H9 (cell line): ENCODE data around the gene CCDC170. TPM values are rescaled to one million over a fixed set of nuclear protein-coding genes. Genes with fewer than 3 reads are reported as not detected.

Experiments used
- DNase-seq: peaks from one replicate; pipeline ENCODE4 v3.0.0-alpha.2; 2017
- H2AFZ ChIP-seq: one replicate; pipeline ENCODE4 v1.6.1; 2013; ENCODE audit warnings: mild to moderate bottlenecking, low read length, control low read depth, moderate library complexity
- H2AK5ac ChIP-seq: 2 replicates; pipeline ENCODE4 v1.6.1; 2013; ENCODE audit warnings: low read length, control low read depth, mixed read lengths; ENCODE audit not compliant: insufficient read length
- H2BK120ac ChIP-seq: one replicate; pipeline ENCODE4 v1.6.1; 2013; ENCODE audit warnings: low read depth, mild to moderate bottlenecking, low read length, control low read depth, inconsistent platforms; ENCODE audit not compliant: poor library complexity, severe bottlenecking
- H2BK12ac ChIP-seq: 2 replicates; pipeline ENCODE4 v1.6.1; 2013; ENCODE audit warnings: low read length, control low read depth, mixed read lengths, low read depth; ENCODE audit not compliant: insufficient read length
- H2BK15ac ChIP-seq: 2 replicates; pipeline ENCODE4 v1.6.1; 2013; ENCODE audit warnings: low read depth, low read length, control low read depth
- H2BK20ac ChIP-seq: one replicate; pipeline ENCODE4 v1.6.1; 2013; ENCODE audit warnings: low read depth, mild to moderate bottlenecking, low read length, control low read depth, inconsistent platforms; ENCODE audit not compliant: poor library complexity, severe bottlenecking
- H2BK5ac ChIP-seq: 2 replicates; pipeline ENCODE4 v1.6.1; 2013; ENCODE audit warnings: low read length, control low read depth, mixed read lengths; ENCODE audit not compliant: insufficient read length
- H3K14ac ChIP-seq: 2 replicates; pipeline ENCODE4 v1.6.1; 2013; ENCODE audit warnings: low read length, control low read depth; ENCODE audit not compliant: insufficient read depth
- H3K18ac ChIP-seq: 2 replicates; pipeline ENCODE4 v1.6.1; 2013; ENCODE audit warnings: low read depth, mild to moderate bottlenecking, mixed read lengths, low read length, control low read depth; ENCODE audit not compliant: insufficient read length
- H3K23ac ChIP-seq: 2 replicates; pipeline ENCODE4 v1.6.1; 2013; ENCODE audit warnings: low read length, control low read depth, mixed read lengths, low read depth; ENCODE audit not compliant: insufficient read length
- H3K23me2 ChIP-seq: 2 replicates; pipeline ENCODE4 v1.6.1; 2013; ENCODE audit warnings: low read depth, mild to moderate bottlenecking, mixed read lengths, low read length, control low read depth; ENCODE audit not compliant: insufficient read length, poor library complexity, severe bottlenecking
- H3K27ac ChIP-seq: 2 replicates; pipeline ENCODE4 v1.5.1; 2013; ENCODE audit warnings: low read length, control low read depth, mixed read lengths, low read depth; ENCODE audit not compliant: insufficient read length
- H3K27me3 ChIP-seq: 2 replicates; pipeline ENCODE4 v1.6.1; 2013; ENCODE audit warnings: low read length, control low read depth, inconsistent platforms; ENCODE audit not compliant: insufficient read depth
- H3K4ac ChIP-seq: 2 replicates; pipeline ENCODE4 v1.6.1; 2013; ENCODE audit warnings: low read depth, mild to moderate bottlenecking, control low read depth, inconsistent platforms, low read length, moderate library complexity
- H3K4me1 ChIP-seq: 2 replicates; pipeline ENCODE4 v1.6.1; 2013; ENCODE audit warnings: low read length, control low read depth, inconsistent platforms; ENCODE audit not compliant: insufficient read depth
- H3K4me2 ChIP-seq: 2 replicates; pipeline ENCODE4 v1.6.1; 2013; ENCODE audit warnings: low read length, control low read depth, mixed read lengths; ENCODE audit not compliant: insufficient read length, insufficient read depth
- H3K56ac ChIP-seq: 2 replicates; pipeline ENCODE4 v1.6.1; 2013; ENCODE audit warnings: low read depth, mild to moderate bottlenecking, mixed read lengths, low read length, control low read depth; ENCODE audit not compliant: insufficient read length
- H3K79me1 ChIP-seq: 2 replicates; pipeline ENCODE4 v1.6.1; 2013; ENCODE audit warnings: low read depth, mild to moderate bottlenecking, moderate library complexity, low read length, control low read depth, inconsistent platforms; ENCODE audit not compliant: insufficient read depth, poor library complexity, severe bottlenecking
- H3K79me2 ChIP-seq: 2 replicates; pipeline ENCODE4 v1.6.1; 2013; ENCODE audit warnings: low read length, control low read depth, inconsistent platforms; ENCODE audit not compliant: insufficient read depth
- H3K9ac ChIP-seq: 2 replicates; pipeline ENCODE4 v1.6.1; 2013; ENCODE audit warnings: low read length, control low read depth, mixed read lengths; ENCODE audit not compliant: insufficient read length; ENCODE audit errors: extremely low read depth
- H3K9me3 ChIP-seq: one replicate; pipeline ENCODE4 v1.6.1; 2013; ENCODE audit warnings: low read depth, low read length, inconsistent platforms; ENCODE audit not compliant: control insufficient read depth
- H3T11ph ChIP-seq: one replicate; pipeline ENCODE4 v1.6.1; 2013; ENCODE audit warnings: mild to moderate bottlenecking, low read length, control low read depth, inconsistent platforms
- H4K20me1 ChIP-seq: one replicate; pipeline ENCODE4 v1.6.1; 2013; ENCODE audit not compliant: control insufficient read depth, insufficient read length, insufficient read depth
- H4K5ac ChIP-seq: 2 replicates; pipeline ENCODE4 v1.6.1; 2013; ENCODE audit warnings: low read depth, mild to moderate bottlenecking, mixed read lengths, low read length, control low read depth; ENCODE audit not compliant: insufficient read length
- H4K8ac ChIP-seq: replicated peaks from 2 replicates; pipeline ENCODE4 v1.6.1; 2013; ENCODE audit warnings: low read length, control low read depth, mixed read lengths, low read depth; ENCODE audit not compliant: insufficient read length
- H4K91ac ChIP-seq: 2 replicates; pipeline ENCODE4 v1.6.1; 2013; ENCODE audit warnings: low read depth, mild to moderate bottlenecking, moderate library complexity, mixed read lengths, low read length, control low read depth; ENCODE audit not compliant: insufficient read length
- H3K27ac Mint-ChIP-seq, 3 experiments: 2 replicates in 2 of 3; 3 replicates in 1 of 3; pipeline ENCODE4 v1.8.0; 2020 to 2021; ENCODE audit warnings: mixed read lengths in 3 of 3, mild to moderate bottlenecking in 1 of 3, moderate library complexity in 1 of 3
- H3K27me3 Mint-ChIP-seq: 2 replicates; pipeline ENCODE4 v1.8.0; 2021; ENCODE audit warnings: low read depth, mild to moderate bottlenecking, moderate library complexity, mixed read lengths
- H3K36me3 Mint-ChIP-seq, 3 experiments: 2 replicates in 2 of 3; 3 replicates in 1 of 3; pipeline ENCODE4 v1.8.0; 2020 to 2021; ENCODE audit warnings: low read depth in 3 of 3, mixed read lengths in 3 of 3; ENCODE audit not compliant: insufficient read depth in 1 of 3
- H3K4me1 Mint-ChIP-seq, 2 experiments: 2 replicates each; pipeline ENCODE4 v1.8.0; 2020; ENCODE audit warnings: mixed read lengths in 2 of 2
- H3K4me3 Mint-ChIP-seq, 2 experiments: 2 replicates in 1 of 2; 3 replicates in 1 of 2; pipeline ENCODE4 v1.8.0; 2020 to 2021; ENCODE audit warnings: mild to moderate bottlenecking in 2 of 2, mixed read lengths in 2 of 2, moderate library complexity in 1 of 2
- H3K9me3 Mint-ChIP-seq, 2 experiments: 2 replicates in 1 of 2; 3 replicates in 1 of 2; pipeline ENCODE4 v1.8.0; 2020; ENCODE audit warnings: mild to moderate bottlenecking in 2 of 2, mixed read lengths in 2 of 2, moderate library complexity in 1 of 2
- CTCF ChIP-seq: fragments of 200-600 bp; sonication (generic); conservative IDR thresholded peaks from 3 replicates; pipeline ENCODE4 v1.8.0; 2021; ENCODE audit warnings: antibody characterized with exemption, mild to moderate bottlenecking
- WGBS: extraction: QIAGEN DNeasy Blood & Tissue Kit; methylation state at CpG from one replicate; pipeline ENCODE4 v1.1.7; 2013; ENCODE audit warnings: missing lambda C conversion rate, low lambda C conversion rate, mixed read lengths; ENCODE audit not compliant: insufficient read length; ENCODE audit errors: extremely low coverage; 5-methylcytosine and 5-hydroxymethylcytosine counted together
- total RNA-seq: library from RNA; stranded (reverse); gene quantifications from 2 replicates; pipeline ENCODE4 v1.2.1, GENCODE V29; 2021

The CCDC170 gene
- total RNA-seq, 1 experiment from 2014 or later = 0.07 TPM

DNA sequence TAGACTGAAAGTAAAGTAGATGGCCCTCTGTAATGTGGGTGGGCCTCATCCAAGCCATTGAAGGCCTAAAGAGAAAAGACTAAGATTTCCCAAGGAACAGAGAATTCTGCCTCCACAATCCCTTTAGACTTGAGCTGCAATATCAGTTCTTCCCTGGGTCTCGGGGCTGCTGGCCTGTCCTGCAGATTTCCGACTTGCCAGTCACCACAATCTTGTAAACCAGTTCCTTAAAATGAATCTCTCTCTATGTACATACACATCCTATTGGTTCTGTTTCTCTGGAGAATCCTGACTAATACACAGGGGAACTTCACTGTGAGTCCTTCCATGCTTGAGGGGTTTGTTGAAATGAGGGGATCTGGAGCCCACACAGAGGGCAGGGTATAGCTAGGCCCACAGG, 12.9 kb downstream of the CCDC170 start:
- H4K91ac ChIP-seq = no peak overlapping the region
- H3K79me1 ChIP-seq = no peaks in the 10 kb centered on the region
- no peak overlapping the region for H3K4ac ChIP-seq
- Mint-ChIP-seq H3K9me3 (no peaks in the 10 kb centered on the region), H3K27ac (peak overlapping the region in 2 of 3 experiments; percentile 15 to 91; a peak in 3 of 7 replicates), H3K4me1 (peaks cover 14 to 15% of the 10 kb centered on the region in 2 experiments), H3K4me3 (no peak overlapping the region), H3K27me3 (no peaks in the 10 kb centered on the region), H3K36me3 (no peaks in the 10 kb centered on the region; a peak in 1 of 7 replicates)
- no peak overlapping the region for H2AK5ac ChIP-seq
- H2BK15ac ChIP-seq = no peak overlapping the region
- H3K14ac ChIP-seq = no peak overlapping the region
- no peak for DNase-seq
- H2BK12ac ChIP-seq = no peak overlapping the region
- H3K9ac ChIP-seq = no peak overlapping the region
- no peak overlapping the region for H2BK120ac ChIP-seq
- no peaks in the 10 kb centered on the region for H3K23me2 ChIP-seq
- no peak overlapping the region for H2BK20ac ChIP-seq
- H3K23ac ChIP-seq = no peak overlapping the region
- no peak overlapping the region for H2BK5ac ChIP-seq
- H3K4me1 ChIP-seq = peaks cover 2% of the 10 kb centered on the region; the same call in 1 of the 2 replicates
- no peak overlapping the region for H4K8ac ChIP-seq
- H4K5ac ChIP-seq = no peak overlapping the region
- no peak overlapping the region for H3T11ph ChIP-seq
- peak overlapping the region; percentile 57 for H2AFZ ChIP-seq
- H3K27ac ChIP-seq = no peak overlapping the region
- no peaks in the 10 kb centered on the region for H3K79me2 ChIP-seq
- no peaks in the 10 kb centered on the region for H3K27me3 ChIP-seq
- no CpG with 5 or more reads among the region's 2 CpGs for WGBS
- no peak overlapping the region for H3K18ac ChIP-seq
- H3K9me3 ChIP-seq = no peaks in the 10 kb centered on the region
- no peak overlapping the region for H3K56ac ChIP-seq
- TF ChIP-seq CTCF = no peak
- no peak overlapping the region for H3K4me2 ChIP-seq
- no peaks in the 10 kb centered on the region for H4K20me1 ChIP-seq
